Measurements from ENCODE around the gene KAT6B. TPM values are rescaled to one million over a fixed set of nuclear protein-coding genes. Genes with fewer than 3 reads are reported as not detected.

The KAT6B gene
- total and polyA plus RNA-seq, 2 experiments from 2014 or later = 32.0 to 43.9 TPM

DNA sequence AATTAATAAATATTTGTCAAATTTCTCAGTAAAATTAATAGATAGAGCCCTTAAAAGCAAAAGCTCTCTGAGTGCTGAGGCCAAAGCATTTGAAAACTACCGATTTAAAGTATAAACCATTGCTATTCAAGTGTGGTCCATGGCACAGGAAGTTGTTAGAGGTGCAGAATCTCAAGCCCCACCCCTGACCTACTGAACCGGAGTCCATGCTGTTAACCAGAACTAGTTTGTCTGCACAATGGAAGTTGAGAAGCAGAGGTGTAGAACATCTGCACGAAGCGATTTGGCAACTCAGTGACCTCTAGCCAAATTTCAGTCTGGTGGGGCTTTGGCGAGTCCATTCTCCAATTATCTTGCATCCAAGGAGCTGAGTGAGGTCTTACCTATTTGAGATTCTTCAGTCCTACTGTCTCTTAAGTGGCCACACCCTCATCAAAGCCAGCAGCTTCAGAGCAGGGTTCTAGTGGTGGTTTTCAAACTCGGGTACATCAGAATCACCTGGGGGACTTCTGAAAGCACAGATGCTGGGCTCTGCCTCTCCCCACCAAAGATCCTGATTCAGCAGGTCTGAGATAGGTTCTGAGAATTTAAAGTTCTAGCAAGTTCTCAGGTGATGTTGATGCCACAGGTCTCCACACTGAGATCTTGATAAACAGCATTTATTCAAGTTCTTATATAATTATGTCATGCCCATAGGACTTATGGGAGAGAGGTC lies 188.3 kb downstream of the KAT6B start:
- H3K36me3 ChIP-seq = peaks cover 6% of the 10 kb centered on the region
- H3K4me1 ChIP-seq (ENCODE audit: low read depth) = peaks cover 7% of the 10 kb centered on the region
- TF ChIP-seq, protein P1, sequence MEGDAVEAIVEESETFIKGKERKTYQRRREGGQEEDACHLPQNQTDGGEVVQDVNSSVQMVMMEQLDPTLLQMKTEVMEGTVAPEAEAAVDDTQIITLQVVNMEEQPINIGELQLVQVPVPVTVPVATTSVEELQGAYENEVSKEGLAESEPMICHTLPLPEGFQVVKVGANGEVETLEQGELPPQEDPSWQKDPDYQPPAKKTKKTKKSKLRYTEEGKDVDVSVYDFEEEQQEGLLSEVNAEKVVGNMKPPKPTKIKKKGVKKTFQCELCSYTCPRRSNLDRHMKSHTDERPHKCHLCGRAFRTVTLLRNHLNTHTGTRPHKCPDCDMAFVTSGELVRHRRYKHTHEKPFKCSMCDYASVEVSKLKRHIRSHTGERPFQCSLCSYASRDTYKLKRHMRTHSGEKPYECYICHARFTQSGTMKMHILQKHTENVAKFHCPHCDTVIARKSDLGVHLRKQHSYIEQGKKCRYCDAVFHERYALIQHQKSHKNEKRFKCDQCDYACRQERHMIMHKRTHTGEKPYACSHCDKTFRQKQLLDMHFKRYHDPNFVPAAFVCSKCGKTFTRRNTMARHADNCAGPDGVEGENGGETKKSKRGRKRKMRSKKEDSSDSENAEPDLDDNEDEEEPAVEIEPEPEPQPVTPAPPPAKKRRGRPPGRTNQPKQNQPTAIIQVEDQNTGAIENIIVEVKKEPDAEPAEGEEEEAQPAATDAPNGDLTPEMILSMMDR (IDR thresholded peaks at IDR 0.05; ENCODE audit: low read depth, low read length) = no peak
- H3K9me3 ChIP-seq (ENCODE audit: low read depth) = no peaks in the 10 kb centered on the region
- DNase-seq (ENCODE audit: low read depth in 1 of 2, low spot score in 1 of 2) = no peak
- no peak overlapping the region for H3K27ac ChIP-seq
- no peaks in the 10 kb centered on the region for H3K27me3 ChIP-seq
- H3K4me3 ChIP-seq = no peak overlapping the region

DNA sequence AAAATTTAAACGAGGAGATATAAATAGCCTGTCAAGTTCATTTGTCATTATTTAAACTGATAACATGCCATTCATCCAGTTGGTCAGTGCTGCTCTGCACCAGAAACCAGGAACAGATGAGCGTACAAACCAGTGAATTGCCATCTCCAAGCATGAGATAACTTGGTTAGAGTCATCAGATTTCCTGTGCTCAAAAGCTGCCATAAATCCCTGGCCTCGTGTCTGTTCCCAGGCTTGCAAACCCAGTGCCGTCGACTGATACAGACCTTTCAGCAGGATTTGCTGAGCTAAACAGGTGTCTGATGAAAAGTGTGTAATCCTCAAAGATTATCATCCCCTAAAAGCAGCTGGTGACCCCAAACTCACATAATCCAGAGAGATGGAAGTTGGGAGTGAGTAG lies 189.0 kb downstream of the KAT6B start:
- H3K4me1 ChIP-seq (ENCODE audit: low read depth) = peaks cover 7% of the 10 kb centered on the region
- no peaks in the 10 kb centered on the region for H3K27me3 ChIP-seq
- no peaks in the 10 kb centered on the region for H3K9me3 ChIP-seq (ENCODE audit: low read depth)
- no peak for DNase-seq (ENCODE audit: low read depth in 1 of 2, low spot score in 1 of 2)
- no peak overlapping the region for H3K4me3 ChIP-seq
- no peak overlapping the region for H3K27ac ChIP-seq
- TF ChIP-seq, protein P1 (IDR thresholded peaks at IDR 0.05; ENCODE audit: low read depth, low read length) = no peak
- peaks cover 6% of the 10 kb centered on the region for H3K36me3 ChIP-seq

DNA sequence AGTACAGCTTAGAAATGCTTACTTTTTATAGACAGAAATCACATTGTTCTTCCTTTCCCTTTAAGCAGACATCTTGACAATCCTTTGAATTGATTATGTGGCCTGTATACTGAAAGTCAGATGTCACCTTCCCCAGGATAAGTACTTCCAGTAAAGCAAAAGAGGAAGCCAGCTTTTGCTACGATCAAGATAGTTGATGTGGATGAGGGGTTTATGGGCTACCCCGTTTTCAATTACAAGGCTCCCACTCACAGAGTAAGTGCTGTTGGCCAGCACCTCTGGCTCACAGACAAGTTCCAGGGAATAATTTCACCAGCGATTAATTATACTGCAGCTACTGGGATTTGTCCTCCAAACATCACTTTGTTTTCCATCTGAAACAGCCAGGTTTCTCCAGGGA lies 189.9 kb downstream of the KAT6B start:
- Histone ChIP-seq H3K36me3 (peaks cover 9% of the 10 kb centered on the region), H3K27ac (no peak overlapping the region), H3K4me1 (ENCODE audit: low read depth) (peaks cover 7% of the 10 kb centered on the region), H3K4me3 (no peak overlapping the region), H3K27me3 (no peaks in the 10 kb centered on the region), H3K9me3 (ENCODE audit: low read depth) (no peaks in the 10 kb centered on the region)
- no peak for DNase-seq (ENCODE audit: low read depth in 1 of 2, low spot score in 1 of 2)
- TF ChIP-seq, protein P1 (IDR thresholded peaks at IDR 0.05; ENCODE audit: low read depth, low read length) = no peak

DNA sequence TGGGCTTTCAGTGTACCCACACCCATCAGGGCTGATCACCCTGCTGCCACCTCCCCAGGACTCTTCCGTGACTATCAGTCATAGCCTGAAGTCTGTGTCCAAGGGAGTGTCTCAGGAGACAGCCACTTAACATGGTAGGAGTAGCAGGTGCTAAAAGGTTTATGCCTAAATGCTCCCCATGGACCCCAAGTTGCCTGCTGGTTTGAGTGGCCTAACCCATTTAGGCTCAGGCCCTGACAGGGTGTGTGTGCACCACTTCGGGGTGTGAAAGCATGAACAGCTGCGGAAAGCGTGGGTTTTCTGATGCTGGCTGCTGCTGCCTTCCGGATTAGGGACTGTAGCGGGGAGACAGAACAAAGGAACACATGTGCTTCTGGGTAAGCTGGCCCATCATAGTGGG lies 191.9 kb downstream of the KAT6B start:
- Histone ChIP-seq H3K9me3 (ENCODE audit: low read depth) (no peaks in the 10 kb centered on the region), H3K4me3 (no peak overlapping the region), H3K4me1 (ENCODE audit: low read depth) (peaks cover 7% of the 10 kb centered on the region), H3K27ac (no peak overlapping the region), H3K27me3 (no peaks in the 10 kb centered on the region), H3K36me3 (peaks cover 6% of the 10 kb centered on the region)
- TF ChIP-seq, protein P1 (IDR thresholded peaks at IDR 0.05; ENCODE audit: low read depth, low read length) = no peak
- no peak for DNase-seq (ENCODE audit: low read depth in 1 of 2, low spot score in 1 of 2)

DNA sequence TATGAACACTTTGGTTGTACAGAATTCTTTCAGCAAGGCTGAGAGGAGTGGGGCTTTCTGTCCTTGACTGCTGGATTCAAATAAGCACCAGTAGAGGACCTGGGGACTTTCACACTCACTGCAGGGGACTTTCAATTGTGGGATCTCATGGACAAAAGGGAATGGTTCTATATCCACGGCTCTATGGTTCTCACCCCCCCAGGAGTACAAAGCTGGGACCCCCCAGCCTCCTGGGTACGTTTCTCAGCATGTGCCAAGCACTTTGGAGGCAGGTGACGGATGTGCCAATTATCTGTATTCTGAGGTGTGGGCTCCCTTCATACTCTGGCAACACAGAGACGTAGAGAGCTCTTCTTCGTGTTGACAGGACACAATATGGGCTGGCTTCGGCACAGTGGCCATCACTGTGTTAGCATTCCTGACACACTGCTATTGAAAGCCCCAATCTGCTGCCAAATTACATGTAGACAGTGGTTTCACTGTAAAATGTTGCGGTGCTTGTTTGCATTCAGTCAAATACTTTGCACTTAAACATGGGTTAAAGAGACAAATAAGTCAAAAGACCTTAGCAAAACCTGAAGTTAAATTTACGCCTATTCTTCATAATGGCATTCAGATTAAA lies 192.4 kb downstream of the KAT6B start:
- Histone ChIP-seq H3K4me3 (no peak overlapping the region), H3K36me3 (peaks cover 9% of the 10 kb centered on the region), H3K27ac (no peak overlapping the region), H3K9me3 (ENCODE audit: low read depth) (no peaks in the 10 kb centered on the region), H3K4me1 (ENCODE audit: low read depth) (peaks cover 7% of the 10 kb centered on the region), H3K27me3 (no peaks in the 10 kb centered on the region)
- DNase-seq (ENCODE audit: low read depth in 1 of 2, low spot score in 1 of 2) = no peak
- TF ChIP-seq, protein P1 (IDR thresholded peaks at IDR 0.05; ENCODE audit: low read depth, low read length) = no peak
